ENCODE data around the gene CFAP46.

CFAP46 gene

DNA sequence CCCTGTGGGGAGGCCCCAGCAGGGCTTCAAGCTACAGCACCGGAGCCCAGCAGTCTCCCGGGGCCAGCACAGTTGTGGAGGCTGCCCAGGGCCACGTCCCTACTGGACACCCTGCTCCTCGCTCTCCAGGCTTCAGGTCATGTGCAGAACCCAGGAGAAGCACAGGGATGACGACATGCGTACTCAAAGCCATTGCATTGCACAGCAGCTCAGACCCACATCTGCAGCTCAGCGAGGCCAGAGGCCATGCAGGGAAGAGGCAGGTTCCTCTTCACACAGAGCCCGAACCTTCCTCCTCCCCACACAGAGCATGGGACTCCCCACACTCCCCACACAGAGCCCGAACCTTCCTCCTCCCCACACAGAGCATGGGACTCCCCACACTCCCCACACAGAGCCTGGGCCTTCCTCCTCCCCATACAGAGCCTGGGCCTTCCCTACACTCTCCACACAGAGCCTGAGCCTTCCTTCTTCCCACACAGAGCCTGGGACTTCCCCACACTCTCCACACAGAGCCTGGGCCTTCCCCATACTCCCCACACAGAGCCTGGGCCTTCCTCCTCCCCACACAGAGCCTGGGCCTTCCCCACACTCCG, 12.3 kb downstream of the CFAP46 start:
- no peak overlapping the region for H3K4me3 ChIP-seq (ENCODE audit: control insufficient read depth, low read depth, low read length)
- TF ChIP-seq, protein P1, sequence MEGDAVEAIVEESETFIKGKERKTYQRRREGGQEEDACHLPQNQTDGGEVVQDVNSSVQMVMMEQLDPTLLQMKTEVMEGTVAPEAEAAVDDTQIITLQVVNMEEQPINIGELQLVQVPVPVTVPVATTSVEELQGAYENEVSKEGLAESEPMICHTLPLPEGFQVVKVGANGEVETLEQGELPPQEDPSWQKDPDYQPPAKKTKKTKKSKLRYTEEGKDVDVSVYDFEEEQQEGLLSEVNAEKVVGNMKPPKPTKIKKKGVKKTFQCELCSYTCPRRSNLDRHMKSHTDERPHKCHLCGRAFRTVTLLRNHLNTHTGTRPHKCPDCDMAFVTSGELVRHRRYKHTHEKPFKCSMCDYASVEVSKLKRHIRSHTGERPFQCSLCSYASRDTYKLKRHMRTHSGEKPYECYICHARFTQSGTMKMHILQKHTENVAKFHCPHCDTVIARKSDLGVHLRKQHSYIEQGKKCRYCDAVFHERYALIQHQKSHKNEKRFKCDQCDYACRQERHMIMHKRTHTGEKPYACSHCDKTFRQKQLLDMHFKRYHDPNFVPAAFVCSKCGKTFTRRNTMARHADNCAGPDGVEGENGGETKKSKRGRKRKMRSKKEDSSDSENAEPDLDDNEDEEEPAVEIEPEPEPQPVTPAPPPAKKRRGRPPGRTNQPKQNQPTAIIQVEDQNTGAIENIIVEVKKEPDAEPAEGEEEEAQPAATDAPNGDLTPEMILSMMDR (IDR thresholded peaks at IDR 0.05; ENCODE audit: control insufficient read depth, insufficient read depth, low read depth, low read length, missing control alignments): no peak
- no peak for DNase-seq (ENCODE audit: low read depth)

DNA sequence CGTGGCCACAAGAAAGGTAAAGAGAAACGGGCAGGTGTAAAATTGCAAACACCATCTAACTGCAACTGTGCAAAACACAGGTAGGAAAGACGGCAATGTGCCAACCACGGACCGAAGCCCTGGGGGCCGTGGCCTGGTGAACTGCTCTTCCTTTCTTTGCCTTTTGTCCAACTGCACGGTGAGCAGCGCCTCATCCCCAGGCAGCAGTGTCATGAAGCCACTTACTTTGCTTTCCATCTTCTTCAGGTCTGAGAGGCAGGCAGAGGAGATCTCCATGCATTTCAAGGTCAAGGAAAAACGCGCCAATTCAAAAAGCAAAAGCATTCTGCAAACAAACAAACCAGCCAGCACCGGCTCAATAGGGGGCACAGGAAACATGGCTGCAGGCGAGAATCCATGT, 12.9 kb downstream of the CFAP46 start:
- DNase-seq (ENCODE audit: low read depth): no peak
- TF ChIP-seq, protein P1 (IDR thresholded peaks at IDR 0.05; ENCODE audit: control insufficient read depth, insufficient read depth, low read depth, low read length, missing control alignments): no peak
- no peak overlapping the region for H3K4me3 ChIP-seq (ENCODE audit: control insufficient read depth, low read depth, low read length)

DNA sequence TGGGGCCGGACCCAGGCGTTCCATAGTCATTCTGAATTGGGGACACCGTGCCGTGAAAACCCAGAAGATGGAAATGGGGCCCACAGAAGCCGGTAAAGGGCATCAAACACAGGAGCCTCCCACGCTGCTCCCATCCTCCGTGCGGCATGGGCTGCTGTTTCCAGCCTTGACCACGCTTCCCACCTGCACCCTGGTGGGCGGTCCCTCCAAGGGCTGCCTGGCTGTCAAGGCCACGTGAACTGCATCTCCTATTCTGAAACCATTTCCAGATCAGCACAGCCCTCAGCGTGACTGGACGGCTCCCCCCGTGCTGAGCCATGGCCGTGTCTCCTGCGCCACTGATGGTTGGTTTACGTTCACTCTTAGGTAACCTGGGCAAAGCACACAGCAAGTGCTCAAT, 14.1 kb downstream of the CFAP46 start:
- DNase-seq (ENCODE audit: low read depth): no peak
- TF ChIP-seq, protein P1 (IDR thresholded peaks at IDR 0.05; ENCODE audit: control insufficient read depth, insufficient read depth, low read depth, low read length, missing control alignments): no peak
- H3K4me3 ChIP-seq (ENCODE audit: control insufficient read depth, low read depth, low read length): no peak overlapping the region

DNA sequence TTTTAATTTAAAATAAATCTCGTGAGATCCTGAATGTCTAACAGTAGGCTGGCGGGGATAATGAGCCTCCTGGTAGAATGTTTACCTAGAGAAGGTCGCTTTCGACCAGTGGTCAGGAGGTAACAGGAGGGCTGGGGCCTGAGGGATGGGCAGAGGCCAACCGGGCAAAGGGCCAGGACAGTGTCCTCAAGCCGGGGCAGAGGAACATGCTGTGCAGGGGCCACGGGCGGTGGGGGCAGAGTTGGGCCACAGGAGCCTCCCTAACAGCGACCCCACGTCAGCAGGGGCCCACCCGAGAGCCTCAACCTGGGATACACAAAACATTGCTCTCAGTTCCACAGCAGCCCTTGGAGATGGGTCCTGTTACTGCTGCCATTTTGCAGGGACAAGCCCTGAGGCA, 14.5 kb downstream of the CFAP46 start:
- DNase-seq (ENCODE audit: low read depth): no peak
- TF ChIP-seq, protein P1 (IDR thresholded peaks at IDR 0.05; ENCODE audit: control insufficient read depth, insufficient read depth, low read depth, low read length, missing control alignments): no peak

DNA sequence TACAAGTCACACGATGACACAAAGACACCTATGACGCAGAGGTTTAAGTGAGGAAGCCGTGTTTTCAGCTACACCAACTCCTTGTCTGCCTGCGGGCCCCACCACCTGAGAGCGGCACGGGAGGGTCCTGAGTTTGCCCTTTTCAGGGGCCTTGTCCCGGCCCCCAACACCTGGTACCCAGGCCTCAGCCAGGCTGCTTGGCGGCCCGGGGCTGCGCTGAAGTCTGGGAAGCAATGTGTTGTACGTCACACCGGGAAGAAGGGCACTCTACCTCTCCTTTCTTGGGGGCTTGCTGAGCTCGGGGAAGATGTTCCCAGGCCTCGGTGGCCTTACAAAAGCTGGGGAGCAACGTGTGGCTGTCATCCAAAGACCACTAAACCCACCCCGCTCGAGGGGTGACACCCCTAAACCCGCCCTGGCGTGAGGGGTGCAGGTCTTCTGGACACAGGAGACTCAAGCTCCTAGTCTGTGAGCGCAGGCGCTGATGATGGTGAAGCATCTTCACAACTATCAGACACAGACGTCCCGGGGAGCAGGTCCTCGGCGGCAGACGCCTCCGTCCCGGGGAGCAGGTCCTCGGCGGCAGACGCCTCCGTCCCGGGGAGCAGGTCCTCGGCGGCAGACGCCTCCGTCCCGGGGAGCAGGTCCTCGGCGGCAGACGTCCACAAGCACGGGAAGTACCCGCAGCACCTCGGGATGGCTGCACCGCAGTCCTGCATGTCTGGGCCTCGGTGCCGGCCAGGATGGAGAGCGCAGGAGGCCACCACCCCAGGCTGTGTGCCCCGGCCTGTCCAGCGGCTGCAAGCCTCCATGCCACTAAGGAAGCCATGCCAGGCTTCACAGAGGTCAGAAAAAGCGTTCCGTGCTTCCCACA, 15.4 kb downstream of the CFAP46 start:
- no peak for DNase-seq (ENCODE audit: low read depth)
- H3K4me3 ChIP-seq (ENCODE audit: control insufficient read depth, low read depth, low read length): no peak overlapping the region
- TF ChIP-seq, protein P1 (IDR thresholded peaks at IDR 0.05; ENCODE audit: control insufficient read depth, insufficient read depth, low read depth, low read length, missing control alignments): no peak

More for the DNA sequence above, 14.5 kb downstream of the CFAP46 start:
- H3K4me3 ChIP-seq (ENCODE audit: control insufficient read depth, low read depth, low read length): no peak overlapping the region

DNA sequence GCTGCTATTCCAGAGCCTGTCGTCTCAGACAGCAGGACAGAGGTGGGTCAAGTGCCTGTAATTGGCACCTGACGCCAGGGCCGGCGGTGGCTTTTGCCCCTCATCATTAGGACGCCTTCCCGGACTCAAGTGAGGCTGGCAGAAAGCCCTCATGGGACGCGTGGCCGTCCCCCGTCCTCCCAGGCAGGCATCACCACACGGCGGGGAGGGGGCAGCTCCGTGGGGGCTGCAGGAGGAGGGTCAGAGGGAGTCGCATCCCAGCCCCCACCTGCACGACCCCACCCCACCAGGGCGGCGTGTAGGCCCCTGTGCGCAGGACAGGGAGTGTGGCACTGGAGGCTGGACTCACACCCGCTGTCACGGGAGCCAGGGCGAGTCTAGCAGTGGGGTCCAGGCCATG, 16.3 kb downstream of the CFAP46 start:
- no peak for DNase-seq (ENCODE audit: low read depth)
- TF ChIP-seq, protein P1 (IDR thresholded peaks at IDR 0.05; ENCODE audit: control insufficient read depth, insufficient read depth, low read depth, low read length, missing control alignments): no peak
- H3K4me3 ChIP-seq (ENCODE audit: control insufficient read depth, low read depth, low read length): no peak overlapping the region
